ENCODE results near the gene C1R.

C1R gene

GRCh38 chr12:7035463-7035862 lies 56.8 kb downstream of the C1R start:
- no peak overlapping the region for H3K4me2 ChIP-seq (ENCODE audit: low read depth, low read length, poor library complexity, severe bottlenecking)

GRCh38 chr12:7034464-7034863 lies 57.8 kb downstream of the C1R start:
- Histone ChIP-seq H3K9me2 (replicated peaks; ENCODE audit: insufficient read depth, low read length) (no peaks in the 10 kb centered on the region), H4K20me1 (ENCODE audit: low read depth, low read length) (no peaks in the 10 kb centered on the region), H3K4me2 (ENCODE audit: low read depth, low read length, poor library complexity, severe bottlenecking) (no peak overlapping the region), H2AFZ (ENCODE audit: low read depth, low read length, severe bottlenecking) (no peak overlapping the region), H3K4me3 (ENCODE audit: insufficient read depth, low read length, poor library complexity, severe bottlenecking) (no peak overlapping the region), H3K36me3 (ENCODE audit: low read length) (no peaks in the 10 kb centered on the region), H3F3A (ENCODE audit: insufficient read depth) (no peaks in the 10 kb centered on the region), H3K79me2 (ENCODE audit: insufficient read depth, low read length) (no peaks in the 10 kb centered on the region), H3K27me3 (ENCODE audit: low read length) (no peaks in the 10 kb centered on the region), H3K9me3 (ENCODE audit: insufficient read depth, low read length) (no peaks in the 10 kb centered on the region), H3K9ac (ENCODE audit: low read length) (no peak overlapping the region), H3K27ac (ENCODE audit: low read depth, low read length) (no peak overlapping the region)
- TF ChIP-seq EZH2phosphoT487 (conservative IDR thresholded peaks at IDR 0.05; ENCODE audit: low read length) (no peak), CTCF (IDR thresholded peaks at IDR 0.05; ENCODE audit: insufficient read depth, low read length, poor library complexity, severe bottlenecking) (no peak)

More at GRCh38 chr12:7035463-7035862, 56.8 kb downstream of the C1R start:
- no peaks in the 10 kb centered on the region for H3K9me3 ChIP-seq (ENCODE audit: insufficient read depth, low read length)
- H3K27ac ChIP-seq (ENCODE audit: low read depth, low read length): no peak overlapping the region
- H3K36me3 ChIP-seq (ENCODE audit: low read length): no peaks in the 10 kb centered on the region
- H3K9me2 ChIP-seq (replicated peaks; ENCODE audit: insufficient read depth, low read length): no peaks in the 10 kb centered on the region
- H3F3A ChIP-seq (ENCODE audit: insufficient read depth): no peaks in the 10 kb centered on the region
- H3K27me3 ChIP-seq (ENCODE audit: low read length): no peaks in the 10 kb centered on the region
- TF ChIP-seq EZH2phosphoT487 (conservative IDR thresholded peaks at IDR 0.05; ENCODE audit: low read length) (no peak), CTCF (IDR thresholded peaks at IDR 0.05; ENCODE audit: insufficient read depth, low read length, poor library complexity, severe bottlenecking) (no peak)
- H3K9ac ChIP-seq (ENCODE audit: low read length): no peak overlapping the region
- H4K20me1 ChIP-seq (ENCODE audit: low read depth, low read length): no peaks in the 10 kb centered on the region
- H3K4me3 ChIP-seq (ENCODE audit: insufficient read depth, low read length, poor library complexity, severe bottlenecking): no peak overlapping the region
- H2AFZ ChIP-seq (ENCODE audit: low read depth, low read length, severe bottlenecking): no peak overlapping the region
- H3K79me2 ChIP-seq (ENCODE audit: insufficient read depth, low read length): no peaks in the 10 kb centered on the region

GRCh38 chr12:7032990-7033389 lies 59.3 kb downstream of the C1R start:
- H3F3A ChIP-seq (ENCODE audit: insufficient read depth): no peaks in the 10 kb centered on the region
- no peak overlapping the region for H3K4me2 ChIP-seq (ENCODE audit: low read depth, low read length, poor library complexity, severe bottlenecking)
- H3K36me3 ChIP-seq (ENCODE audit: low read length): no peaks in the 10 kb centered on the region
- no peaks in the 10 kb centered on the region for H3K79me2 ChIP-seq (ENCODE audit: insufficient read depth, low read length)
- no peak overlapping the region for H3K27ac ChIP-seq (ENCODE audit: low read depth, low read length)
- no peaks in the 10 kb centered on the region for H3K27me3 ChIP-seq (ENCODE audit: low read length)
- H3K9me2 ChIP-seq (replicated peaks; ENCODE audit: insufficient read depth, low read length): no peaks in the 10 kb centered on the region
- H4K20me1 ChIP-seq (ENCODE audit: low read depth, low read length): no peaks in the 10 kb centered on the region
- no peak overlapping the region for H2AFZ ChIP-seq (ENCODE audit: low read depth, low read length, severe bottlenecking)
- H3K4me3 ChIP-seq (ENCODE audit: insufficient read depth, low read length, poor library complexity, severe bottlenecking): no peak overlapping the region
- no peak overlapping the region for H3K9ac ChIP-seq (ENCODE audit: low read length)
- TF ChIP-seq EZH2phosphoT487 (conservative IDR thresholded peaks at IDR 0.05; ENCODE audit: low read length): no peak
- TF ChIP-seq CTCF (IDR thresholded peaks at IDR 0.05; ENCODE audit: insufficient read depth, low read length, poor library complexity, severe bottlenecking): no peak
- no peaks in the 10 kb centered on the region for H3K9me3 ChIP-seq (ENCODE audit: insufficient read depth, low read length)
